Measurements from ENCODE around the gene EIF3K.
A peak's percentile ranks its signal among the peaks of the same experiment; 100 is the strongest.

Gene EIF3K

GRCh38 chr19:38649305-38650171, 30.6 kb downstream of the EIF3K start:
- no peak for DNase-seq (ENCODE audit: low spot score)

DNA sequence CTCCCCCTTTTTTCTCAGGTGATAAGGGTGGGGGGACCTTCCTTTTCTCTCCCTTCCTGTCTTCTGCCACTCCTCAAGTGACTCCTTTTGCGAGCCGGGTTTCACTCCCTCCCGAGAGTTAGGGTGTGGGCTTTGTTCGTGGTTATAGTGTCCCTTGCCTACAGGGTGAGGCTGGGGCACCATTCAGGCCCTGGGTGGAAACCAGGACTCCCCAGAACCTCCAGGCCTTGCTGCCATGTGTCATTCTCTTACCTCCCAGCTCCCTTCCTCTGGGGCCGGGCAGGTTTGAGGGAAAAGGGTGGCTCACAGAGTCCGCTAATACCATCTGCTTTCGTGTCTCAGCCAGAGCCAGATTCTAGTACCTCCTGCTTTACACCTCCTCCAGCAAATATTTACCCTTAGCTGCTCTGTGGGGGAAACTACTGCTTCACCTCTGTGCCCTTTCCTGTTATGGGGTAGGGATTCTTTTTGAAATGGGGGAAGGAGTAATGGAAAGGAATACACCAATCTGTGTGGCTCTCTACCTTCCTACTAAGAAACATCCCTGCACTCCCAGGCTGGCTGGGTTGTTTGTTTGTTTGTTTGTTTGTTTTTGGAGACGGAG, 31.3 kb downstream of the EIF3K start:
- no peak for DNase-seq (ENCODE audit: low spot score)

DNA sequence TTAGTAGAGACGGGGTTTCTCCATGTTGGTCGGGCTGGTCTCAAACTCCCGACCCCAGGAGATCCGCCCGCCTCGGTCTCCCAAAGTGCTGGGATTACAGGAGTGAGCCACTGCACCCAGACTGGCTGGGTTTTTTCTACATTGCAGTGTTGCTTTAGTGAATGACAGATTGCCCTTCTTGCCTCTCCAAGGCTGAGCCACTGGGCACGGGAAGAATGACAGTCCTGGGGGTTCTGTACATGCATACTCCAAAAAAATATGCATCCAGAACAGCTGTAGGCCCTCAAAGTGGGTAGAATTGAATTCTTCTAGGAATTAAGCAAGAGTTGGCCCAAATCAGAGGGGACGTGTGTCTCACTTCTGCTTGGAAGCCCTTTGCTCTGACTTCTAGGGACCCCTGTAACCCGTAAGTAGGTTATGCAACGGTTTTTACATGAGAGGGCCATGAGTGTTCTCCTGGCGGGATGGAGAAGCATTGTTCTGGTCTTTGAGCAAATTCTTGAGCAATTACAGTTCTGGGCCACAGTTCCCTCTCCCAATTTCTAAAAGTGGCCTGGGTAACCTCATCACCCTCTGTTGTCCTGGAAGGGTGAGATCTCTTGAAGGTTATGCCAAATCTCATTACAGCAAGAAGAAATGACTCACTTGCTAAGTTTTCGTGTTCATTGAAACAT, 32.1 kb downstream of the EIF3K start:
- DNase-seq (ENCODE audit: low spot score) = peak; percentile 75

- DNase-seq (ENCODE audit: low spot score) = no peak
Measured at GRCh38 chr19:38653028-38653571, 34.1 kb downstream of the EIF3K start.

DNA sequence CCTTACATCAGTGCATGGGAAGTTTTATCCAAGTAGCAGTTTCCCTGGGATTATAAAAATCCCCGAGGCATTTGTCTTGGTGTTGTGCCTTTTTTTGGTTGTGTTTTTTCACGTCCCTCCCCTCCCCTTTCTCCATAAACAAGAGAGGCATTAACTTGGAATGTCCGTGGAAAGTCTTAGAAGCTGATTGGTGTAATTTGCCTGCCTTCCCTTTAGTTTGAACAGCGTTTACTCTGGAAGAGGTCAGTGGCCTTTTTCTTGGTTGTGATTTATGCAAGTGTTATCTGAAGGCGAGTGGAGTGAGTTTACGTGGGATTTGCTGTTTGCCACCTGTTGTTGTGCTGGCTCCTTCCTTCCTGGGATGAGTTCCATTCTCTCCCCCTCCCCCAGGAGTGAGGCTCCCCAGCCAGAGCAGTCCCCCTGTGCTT, 35.7 kb downstream of the EIF3K start:
- no peak for DNase-seq (ENCODE audit: low spot score)

DNA sequence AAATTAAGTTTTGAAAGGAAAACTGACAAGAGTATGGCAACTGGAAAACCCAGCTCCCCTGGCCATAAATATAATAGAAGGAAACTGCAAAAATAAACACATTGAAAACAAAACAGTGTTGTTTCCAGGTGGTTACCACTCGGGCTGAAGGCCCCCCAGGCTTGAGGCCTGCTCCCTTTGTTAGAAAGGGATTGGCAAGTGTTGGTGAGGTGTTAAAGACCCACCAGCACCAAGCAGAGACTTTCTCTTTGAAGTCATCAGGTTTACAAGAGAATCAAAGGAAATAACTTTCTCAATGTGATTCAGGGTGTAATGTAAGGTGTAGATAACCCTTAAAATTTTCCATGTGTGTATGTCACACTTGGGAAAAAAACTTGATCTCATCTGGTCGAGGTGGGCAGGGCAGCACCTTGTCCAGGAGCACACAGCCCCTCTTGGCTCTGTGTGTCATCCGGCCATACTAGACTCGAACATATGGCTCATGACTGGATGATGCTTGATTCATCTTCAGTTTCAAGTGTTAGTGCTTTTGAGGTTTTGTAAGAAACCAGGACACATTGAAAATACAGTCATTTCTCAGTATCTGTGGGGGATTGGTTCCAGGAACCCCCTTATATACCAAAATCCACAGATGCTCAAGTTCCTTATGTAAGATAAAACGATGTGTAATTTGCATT, 36.3 kb downstream of the EIF3K start:
- DNase-seq (ENCODE audit: low spot score) = no peak

- no peak for DNase-seq (ENCODE audit: low spot score)
Measured at GRCh38 chr19:38656171-38656981, 37.4 kb downstream of the EIF3K start.

- peak; percentile 67 for DNase-seq (ENCODE audit: low spot score)
Measured at GRCh38 chr19:38657633-38658222, 38.7 kb downstream of the EIF3K start.

- peak; percentile 87 for DNase-seq (ENCODE audit: low spot score)
Measured at GRCh38 chr19:38658462-38659306, 39.7 kb downstream of the EIF3K start.

GRCh38 chr19:38660724-38661123, 41.7 kb downstream of the EIF3K start:
- no peak for DNase-seq (ENCODE audit: low spot score)

DNA sequence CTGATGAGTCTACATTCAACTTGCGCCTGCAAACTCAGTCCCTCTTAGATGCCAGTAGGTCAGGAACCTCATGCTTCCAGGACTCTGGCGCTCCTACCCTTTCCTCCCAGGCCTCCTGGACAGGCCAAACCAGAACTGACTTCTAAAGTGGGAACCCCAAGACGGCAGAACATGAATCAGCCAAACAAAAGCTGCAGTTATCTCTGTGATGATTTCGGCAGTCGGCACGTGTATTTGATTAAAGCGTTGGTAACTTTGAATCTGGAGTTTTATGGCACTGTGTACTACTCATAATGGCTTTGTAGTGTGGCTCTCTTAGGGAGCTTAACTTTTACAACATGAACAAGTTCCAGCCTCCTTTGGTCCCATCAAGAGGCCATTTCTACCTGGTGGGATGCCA, 42.1 kb downstream of the EIF3K start:
- no peak for DNase-seq (ENCODE audit: low spot score)

- no peak for DNase-seq (ENCODE audit: low spot score)
Measured at GRCh38 chr19:38661996-38662395, 43.0 kb downstream of the EIF3K start.

- no peak for DNase-seq (ENCODE audit: low spot score)
Measured at GRCh38 chr19:38662537-38663155, 43.7 kb downstream of the EIF3K start.

DNA sequence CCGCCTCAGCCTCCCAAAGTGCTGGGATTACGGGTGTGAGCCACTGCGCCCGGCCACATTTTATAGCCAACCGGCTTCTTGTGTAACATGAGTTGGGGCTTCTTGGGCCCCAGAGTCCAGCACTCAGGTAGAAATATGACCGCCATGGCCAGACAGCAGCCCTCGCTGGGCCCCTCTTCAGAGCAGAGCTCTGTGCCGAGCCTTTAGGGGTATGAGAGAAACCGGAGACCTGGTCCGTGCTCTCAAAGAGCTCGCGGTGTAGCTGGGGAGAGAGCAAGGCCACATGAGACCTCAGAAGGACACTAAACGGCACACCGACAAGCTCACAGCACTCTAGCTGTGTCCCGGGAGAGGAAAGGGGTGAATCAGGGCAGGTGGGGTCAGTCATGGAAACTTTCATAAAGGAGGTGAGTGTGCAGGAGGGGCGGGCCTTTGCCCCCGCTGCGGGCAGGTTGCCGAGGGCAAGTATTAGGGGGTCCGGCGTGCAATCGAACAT, 44.2 kb downstream of the EIF3K start:
- no peak for DNase-seq (ENCODE audit: low spot score)

GRCh38 chr19:38663957-38664502, 45.0 kb downstream of the EIF3K start:
- DNase-seq (ENCODE audit: low spot score) = no peak

DNA sequence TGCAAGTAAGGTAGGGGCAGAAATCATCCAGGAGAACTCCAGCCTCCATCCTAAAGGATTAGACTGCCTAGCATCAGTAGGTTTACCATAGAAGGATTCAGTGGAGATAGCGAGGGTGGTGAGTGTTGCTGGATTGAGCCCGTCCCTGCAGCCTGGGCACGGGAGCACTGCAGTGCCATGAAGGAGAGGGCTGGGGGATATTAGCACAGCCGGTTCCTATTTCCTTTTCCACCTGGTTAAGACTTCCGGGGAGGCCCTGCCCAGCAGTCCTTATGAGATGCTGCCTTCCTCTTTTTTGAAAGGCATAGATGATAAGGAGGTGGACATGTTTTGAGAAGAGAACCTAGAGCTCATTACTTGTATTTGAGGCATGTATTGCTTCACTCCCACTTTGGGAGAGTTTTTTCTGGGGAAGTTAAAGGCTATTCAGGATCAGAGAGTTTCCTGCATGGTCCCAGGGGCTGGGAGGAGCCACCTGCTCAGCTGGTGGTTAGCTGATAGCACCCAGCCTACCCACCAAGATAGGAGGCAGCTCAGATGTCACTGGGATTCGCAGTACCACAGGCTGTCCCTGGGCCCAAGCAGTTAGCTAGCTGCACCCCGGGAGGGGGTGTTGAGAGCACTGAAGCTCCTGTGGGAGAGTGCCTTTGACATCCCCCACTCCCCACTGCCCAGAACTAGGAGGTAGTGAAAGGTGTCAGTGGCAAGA, 45.7 kb downstream of the EIF3K start:
- no peak for DNase-seq (ENCODE audit: low spot score)

DNA sequence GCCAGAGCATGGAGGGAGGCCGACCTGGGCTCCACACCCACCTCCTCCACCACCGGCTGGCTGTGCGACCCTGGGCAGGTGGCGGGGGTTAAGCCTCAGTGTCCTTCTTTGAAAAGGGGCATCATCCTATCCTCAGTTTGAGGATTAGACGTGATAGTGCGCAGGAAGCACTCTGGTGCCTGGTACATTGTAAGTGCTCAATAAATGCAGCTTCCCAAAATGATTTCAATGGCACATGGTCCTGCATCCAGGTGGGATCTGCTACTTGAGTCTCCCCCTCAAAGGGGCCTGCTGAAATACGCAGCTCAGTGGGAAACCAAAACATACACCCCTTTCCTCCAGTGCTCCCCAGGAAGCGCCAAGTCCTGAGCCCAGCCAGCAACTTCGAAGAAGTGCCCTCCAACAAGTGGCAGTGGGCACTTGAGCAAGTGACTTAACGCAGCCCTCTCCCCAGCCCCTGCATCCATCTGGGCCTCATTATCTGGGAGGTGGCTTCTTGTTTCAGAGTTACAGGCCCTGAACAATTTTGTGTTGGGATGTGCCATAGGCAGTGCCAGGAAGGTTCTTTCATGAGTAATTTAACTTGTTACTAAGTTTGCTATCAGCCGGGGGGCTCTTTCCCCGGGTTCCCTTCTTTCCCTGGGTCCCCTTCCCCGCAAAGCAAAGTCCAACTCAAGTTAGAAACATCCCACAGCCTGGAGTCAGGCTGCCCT, 46.4 kb downstream of the EIF3K start:
- no peak for DNase-seq (ENCODE audit: low spot score)
